Stimulated activated CD4-positive, alpha-beta T cell treated with anti-CD3 and anti-CD28 coated beads, Interleukin-1b, Interleukin-23, amount 100 ng/mL, for 24 hours (primary cell): ENCODE data around the gene GALNT13.

Experiments
- DNase-seq, 4 experiments: peaks; one replicate each; pipeline ENCODE4 v3.0.0-alpha.2; 2020; ENCODE audit warnings: low read depth in 4 of 4, low spot score in 1 of 4

The GALNT13 gene

DNA sequence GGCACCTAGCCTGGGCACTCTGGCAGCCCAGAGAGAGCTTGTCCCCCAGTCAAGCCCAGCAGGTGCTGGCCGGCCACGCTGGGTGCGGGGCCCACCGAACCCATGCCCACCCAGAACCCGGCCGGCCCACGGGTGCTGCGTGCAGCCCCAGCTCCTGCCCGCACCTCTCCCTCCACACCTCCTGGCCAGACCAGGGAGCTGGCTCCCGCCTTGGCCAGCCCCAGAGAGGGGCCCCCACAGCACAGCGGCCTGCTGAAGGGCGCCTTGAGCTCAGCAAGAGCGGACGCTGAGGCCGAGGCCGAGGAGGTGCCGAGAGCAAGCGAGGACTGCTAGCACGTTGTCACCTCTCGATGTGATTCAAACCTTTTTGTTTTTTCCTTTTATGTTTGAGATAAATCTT is 419.8 kb downstream of the GALNT13 start:
- DNase-seq = no peak

DNA sequence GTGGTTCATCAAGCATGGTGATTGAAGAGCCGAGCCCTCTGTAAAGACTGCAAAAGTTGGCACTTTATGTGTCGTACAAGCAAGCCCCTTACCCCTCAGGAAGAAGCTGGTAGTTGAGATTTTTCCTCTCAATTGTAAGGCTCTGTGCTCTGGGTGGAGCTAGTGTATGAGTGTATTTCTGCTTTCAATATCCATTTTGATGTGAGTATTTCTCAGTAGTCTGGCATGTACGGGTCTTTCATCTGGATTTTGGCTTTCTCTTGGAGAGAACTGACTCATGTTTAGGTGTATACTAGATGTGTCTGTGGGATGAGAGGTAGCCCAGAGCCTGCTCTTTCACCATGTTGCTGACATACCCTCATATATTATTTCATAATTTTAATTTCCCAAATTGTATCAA is 420.2 kb downstream of the GALNT13 start:
- no peak for DNase-seq

DNA sequence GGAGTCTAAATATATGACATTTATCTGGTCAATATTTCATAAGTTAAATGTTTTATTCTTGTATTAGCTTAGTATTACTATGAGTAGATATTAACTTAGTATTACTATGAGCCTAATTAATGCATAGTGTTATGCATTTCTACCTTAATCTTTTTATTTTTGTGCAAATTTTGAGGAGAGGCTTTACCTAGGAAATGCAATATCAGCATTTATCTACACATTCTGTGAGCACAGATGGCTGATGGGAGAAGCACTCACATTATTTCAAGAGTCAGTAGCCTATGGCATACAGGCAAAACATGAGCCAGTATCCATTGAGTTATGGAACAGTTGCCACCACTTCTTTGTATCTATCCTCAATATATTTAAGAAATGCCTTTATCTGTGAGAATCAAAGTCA is 422.1 kb downstream of the GALNT13 start:
- DNase-seq = no peak

DNA sequence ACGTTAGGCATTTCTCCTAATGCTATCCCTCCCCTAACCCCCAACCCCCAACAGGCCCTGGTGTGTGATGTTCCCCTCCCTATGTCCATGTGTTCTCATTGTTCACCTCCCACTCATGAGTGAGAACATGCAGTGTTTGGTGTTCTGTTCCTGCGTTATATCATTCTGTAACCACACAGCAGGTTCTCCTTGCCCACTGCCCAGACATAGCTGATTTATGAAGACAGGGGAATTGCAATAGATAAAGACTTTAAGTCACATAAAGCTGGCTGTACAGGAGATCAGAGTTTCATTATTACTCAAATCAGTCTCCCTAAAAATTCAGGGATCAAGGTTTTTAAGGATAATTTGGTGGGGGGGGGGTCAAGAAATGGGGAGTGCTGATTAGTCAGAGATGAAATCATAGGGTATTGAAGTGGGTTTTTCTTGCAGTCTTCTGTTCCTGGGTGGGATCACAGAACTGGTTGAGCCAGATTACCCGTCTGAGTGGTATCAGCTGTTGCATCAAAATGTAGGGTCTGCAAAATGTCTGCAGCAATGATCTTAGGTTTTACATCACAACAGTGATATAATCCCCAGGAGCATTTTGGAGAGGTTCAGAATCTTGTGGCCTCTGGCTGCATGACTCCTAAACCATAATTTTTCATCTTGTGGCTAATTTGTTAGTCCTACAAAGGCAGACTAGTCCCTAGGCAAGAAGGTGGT is 434.7 kb downstream of the GALNT13 start:
- DNase-seq = no peak

DNA sequence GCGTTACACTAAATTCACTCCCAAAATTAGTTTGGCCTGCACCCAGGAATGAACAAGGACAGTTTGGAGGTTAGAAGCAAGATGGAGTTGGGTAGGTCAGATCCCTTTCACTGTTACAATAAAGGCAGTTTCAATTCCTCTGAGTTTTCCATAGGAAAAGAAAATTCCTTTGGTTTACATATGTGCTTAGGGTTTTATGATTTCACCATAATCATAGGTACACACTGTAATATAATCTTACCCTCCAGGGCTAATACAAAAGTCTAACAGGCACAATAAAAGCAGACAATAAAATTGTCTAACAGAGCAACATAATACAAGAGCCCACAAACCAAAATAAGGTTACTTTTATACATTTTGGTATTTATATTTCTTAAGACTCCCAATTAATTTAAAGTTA is 435.3 kb downstream of the GALNT13 start:
- DNase-seq = no peak

DNA sequence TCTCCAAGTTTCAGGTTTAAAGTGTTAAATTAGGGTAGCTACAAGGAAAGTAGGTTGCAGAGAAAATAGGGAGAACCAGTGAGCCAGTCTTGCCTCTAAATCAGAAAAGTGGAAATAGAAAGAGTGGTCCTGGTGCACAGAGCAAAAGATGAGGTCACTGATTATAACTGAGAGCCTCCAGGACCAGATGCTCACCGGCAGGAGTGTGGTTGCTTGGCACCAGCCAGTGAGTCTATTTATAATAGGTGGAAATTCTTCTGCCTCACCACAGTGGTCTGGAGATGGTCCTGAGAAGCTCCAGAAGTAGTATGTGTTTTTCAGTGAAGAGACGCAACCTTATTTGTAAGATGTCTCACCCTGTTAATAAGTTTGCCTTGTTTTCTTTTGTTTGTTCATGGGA is 452.9 kb downstream of the GALNT13 start:
- no peak for DNase-seq

DNA sequence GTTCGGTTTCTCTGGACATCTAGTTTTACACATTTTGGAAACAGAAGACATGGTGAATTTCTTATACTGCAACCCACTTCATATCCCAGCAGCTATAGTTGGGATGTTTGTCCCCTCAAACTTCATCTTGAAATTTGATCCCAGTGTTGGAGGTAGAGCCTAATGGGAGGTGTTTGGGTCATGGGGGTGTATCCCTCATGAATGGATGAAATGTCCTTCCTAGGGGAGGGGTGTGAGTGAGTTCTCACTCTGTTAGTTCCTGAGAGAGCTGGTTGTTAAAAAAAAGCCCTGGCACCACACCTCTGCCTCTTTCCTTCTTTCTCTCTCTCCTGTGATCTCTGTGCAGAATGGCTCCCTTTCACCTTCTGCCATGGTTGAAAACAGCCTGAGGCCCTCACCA is 457.8 kb downstream of the GALNT13 start:
- DNase-seq = no peak

DNA sequence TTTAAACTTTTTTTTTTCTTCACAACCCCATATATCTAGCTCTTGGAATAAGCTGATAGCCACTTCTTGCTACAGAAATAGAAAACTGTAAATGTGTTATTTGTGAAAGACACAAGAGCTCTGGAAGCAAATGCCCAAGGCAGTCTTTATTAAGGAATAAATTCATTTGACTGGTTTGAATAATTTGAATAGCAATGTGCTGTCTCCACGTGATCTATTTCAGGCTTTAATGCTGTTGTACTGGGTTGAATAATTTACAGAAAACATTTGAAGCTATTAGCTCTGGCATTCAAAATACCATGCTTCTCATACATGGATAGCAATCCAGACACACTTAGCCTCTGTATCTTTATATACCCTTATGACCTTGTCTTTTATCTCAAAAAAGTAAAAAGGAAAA is 460.1 kb downstream of the GALNT13 start:
- no peak for DNase-seq

DNA sequence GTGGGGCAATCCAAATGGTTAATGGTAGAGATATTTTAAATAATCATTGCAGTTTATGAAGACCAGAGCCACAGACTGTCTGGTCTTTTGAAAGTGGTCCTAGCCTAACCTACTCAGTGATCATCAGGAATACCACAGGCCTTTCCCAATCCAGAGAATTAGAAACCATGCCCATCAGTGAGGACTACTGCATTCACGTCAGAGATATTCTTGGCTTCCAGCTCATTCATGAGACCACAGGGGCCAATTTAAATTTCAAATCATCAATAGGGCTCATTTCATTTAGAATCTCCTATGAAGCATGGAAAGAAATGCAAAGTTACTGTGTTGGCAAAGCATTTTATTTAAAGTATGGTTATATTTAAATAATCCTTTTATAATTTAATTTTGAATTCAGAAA is 464.5 kb downstream of the GALNT13 start:
- no peak for DNase-seq

DNA sequence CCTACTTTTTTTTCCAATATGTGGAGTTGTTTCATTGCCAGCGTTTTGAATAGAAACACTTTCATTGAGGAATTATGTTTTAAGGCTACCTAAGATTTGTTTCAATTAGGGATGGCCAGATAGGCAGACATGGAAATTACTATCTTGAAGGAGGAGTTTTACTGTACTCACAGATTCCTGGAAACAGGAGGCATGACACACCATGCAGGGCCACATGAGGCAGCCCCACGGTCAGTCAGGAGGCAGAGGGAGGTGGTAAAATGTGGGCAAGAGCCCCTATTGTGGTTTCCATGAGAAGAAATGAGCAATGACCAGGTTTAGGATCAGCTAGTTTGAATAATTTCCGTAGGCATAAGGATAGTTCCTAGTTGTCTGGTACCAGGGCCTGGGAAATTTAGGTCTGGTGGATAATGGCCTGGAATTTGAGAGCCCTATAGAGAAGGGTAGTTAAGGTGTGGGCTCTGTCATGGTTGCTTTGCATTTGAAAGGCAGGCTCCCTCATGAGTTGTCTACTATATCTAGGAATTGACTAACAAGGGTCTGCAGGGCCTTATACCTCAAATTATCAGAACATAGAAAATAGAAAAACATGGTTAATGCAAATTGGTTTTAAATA is 466.7 kb downstream of the GALNT13 start:
- no peak for DNase-seq

DNA sequence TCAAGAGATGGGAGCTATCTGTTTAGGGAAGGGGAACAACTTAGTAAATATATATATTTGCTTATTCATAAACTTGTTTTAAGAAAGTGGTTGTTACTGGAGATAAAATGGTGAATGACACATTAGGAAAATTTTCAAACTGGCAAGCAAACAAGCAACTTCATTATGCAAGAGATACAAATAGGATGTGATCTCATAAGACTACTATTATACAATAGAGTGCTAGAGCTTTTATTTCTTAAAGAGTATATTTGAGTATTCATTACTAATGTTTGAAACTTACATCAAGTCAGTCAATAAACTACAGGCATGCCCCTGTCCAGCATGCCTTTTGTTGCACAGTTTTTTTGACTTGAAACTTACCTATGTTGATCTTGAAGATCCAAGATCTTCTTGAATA is 471.6 kb downstream of the GALNT13 start:
- no peak for DNase-seq

DNA sequence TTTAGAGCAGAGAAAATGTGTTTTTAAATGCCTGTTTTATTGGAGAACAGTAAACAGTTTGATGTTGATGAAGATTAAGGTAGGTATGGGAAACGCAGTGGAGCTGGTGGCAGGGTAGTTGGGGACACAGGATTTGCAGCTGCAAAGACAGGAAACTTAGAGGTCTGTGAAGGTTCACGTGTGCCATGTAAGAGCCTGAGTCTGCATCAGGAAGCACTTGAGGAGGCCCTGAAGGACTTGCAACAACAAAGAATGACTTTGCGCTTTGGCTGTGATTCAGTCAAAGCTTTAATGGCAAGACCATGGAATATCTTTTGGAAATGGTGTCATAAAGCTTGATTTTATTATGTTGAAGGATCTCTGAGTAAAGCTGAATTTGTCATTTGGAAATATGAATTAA is 479.2 kb downstream of the GALNT13 start:
- no peak for DNase-seq

DNA sequence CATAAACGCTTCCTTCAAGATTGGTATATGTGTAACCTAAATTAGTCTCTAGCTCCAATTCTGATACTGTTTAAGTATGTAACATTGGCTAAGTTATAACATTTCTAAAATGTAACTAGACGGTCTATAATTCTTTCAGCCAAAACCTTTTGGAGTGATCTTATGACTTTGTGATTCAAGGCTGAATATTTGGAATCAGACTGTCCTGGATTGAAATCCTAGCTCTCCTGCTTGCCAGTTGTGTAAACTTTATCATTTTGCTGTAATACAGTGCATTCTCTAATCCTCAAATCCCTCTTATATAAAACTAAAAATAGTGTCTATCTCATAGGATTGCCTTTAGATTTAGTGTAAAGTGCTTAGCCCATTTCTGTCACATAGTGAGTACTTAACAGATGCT is 489.6 kb downstream of the GALNT13 start:
- DNase-seq = no peak

DNA sequence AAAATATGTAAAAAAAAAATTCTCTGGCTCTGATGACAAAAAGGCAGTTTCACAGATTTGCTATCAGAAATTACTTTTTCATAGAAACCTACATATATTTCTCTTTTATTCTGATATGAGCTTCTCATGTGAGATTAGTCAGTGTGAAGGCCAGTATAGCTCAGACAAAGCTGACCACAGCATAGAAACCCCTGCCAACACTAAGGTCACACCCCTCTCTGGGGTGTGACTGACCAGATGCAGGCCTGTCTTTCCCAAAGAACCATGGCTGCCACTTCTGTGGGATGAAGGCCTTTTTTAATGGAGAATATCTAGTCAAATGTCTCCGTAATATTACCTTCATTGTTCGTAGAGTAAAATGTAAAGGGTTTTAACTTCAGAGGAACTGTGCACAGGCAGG is 496.4 kb downstream of the GALNT13 start:
- no peak for DNase-seq

DNA sequence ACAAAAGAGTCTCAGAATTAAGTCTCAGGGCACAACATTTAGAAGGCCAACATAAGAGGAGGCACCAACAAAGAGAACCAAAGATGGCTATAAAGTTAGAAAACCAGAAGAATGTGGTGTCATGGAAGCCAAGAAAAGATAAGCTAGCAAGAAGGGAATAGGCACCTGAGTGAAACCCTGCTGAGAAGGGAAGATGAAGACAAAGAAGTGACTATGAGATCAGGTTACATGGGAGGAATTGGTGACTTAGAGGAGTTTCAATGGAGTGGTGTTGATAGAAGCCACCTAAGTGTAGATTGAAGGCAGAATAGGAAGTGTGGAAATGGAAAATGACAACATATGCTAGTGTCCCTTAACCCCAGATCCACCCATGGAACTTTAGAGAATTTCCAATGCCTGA is 499.2 kb downstream of the GALNT13 start:
- DNase-seq = no peak

DNA sequence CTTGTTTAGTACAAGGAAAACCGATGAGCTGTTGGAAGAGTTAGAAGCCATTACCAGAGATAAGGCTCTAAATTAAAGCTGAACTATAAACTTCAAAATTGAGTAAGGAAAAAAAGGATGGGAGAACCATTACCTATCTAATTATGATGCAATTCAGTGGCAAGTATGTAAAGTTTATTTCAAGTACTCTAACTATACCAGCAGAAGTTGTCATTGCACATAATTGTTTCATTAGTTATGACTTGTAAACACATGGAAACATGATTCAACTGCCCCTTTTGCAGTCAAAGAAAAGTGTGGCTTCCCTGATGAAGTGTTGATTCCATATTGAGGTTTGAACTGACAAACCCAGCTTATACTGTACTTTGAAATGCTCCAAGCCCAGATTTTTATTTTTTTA is 502.7 kb downstream of the GALNT13 start:
- DNase-seq = no peak

DNA sequence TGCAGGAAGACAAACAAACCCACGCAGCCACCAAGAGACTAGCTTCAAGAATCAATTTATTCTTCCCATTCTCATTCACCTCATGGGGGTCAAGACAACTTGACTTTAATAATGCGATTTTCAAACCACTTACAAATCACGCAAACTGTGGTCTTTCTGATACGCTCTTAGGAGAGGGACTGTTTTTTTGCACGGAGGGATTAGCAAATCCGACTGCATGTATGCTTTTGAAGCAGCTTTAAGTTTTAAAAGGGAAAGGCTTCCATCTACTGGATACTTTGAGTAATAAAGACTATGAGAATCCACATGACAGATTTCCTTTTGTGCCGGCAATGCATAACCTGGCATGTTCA is 503.8 kb downstream of the GALNT13 start:
- DNase-seq = no peak

DNA sequence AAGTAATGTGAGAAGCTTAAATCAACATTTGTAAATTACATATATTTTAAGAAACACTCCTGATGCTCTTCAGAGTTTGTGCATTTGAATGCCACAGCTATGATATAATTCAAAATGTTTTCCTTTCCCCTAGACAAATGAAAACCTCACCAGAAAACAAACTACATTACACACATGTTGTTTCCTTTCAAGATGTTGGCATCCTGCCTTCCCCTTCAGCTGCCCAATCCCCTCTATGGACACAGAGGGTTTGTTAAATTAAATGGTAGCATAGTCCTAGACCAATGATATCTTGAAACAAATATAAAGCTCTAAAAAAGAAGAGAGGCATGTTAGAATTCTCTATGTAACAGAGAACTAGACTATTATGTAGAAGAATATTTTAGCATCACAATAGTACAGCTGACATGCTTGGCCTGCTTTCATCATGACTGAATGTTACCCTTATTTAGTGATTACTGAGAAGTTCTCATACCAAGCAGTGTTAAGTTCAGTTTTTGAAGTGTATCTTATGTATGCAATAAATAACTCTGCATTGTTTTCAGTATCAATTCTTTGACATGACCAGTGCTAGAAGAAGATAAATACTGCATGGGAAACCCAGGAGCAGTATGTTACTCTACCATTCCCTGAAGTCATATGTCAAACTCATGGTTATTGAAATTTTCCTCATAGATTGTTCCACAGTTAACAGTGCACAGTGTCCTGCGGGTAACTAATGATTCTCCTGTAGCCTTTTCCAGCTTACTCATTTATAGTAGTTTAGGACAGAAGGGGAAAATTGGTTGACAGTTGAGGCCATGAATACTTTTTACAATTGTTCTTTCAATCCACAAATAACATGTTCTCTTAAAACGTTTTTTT is 510.4 kb downstream of the GALNT13 start:
- no peak for DNase-seq

DNA sequence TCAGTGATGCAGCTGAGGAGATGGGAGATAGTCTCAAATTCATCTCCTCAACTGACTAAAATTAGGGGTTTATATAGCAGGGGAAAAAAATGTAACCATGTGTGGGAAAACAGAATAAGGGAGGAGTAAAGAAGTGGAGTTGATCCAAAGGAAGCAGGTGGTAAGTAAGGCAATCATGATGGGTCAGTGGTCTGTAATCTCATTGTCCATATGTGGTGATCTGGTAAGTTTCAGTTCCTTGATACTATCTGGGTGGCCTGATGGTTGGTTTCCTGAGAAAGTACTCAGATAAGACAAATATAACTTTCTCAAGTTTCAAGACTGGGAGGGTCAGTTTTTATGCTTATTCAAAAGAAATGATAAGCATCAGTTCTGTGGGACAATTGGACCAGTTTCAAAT is 514.5 kb downstream of the GALNT13 start:
- DNase-seq = no peak

DNA sequence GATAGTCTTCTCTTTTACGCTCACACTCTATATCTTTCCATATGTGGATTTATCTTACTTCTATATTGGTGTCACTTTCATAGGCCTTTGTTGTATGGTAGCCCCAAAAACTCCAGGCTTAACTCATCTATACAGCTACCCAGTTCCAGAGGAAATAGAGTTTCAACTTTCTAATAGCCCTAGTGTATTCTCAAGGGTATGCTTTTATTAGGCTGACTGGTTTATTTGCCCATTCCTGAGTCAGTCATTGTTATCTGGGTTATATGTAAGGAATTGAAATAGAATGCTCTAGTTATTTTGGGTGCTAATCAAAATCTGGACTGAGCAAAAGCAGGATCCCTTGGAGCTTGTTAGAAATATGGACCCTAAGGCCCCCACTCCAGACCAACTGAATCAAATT is 519.3 kb downstream of the GALNT13 start:
- no peak for DNase-seq

DNA sequence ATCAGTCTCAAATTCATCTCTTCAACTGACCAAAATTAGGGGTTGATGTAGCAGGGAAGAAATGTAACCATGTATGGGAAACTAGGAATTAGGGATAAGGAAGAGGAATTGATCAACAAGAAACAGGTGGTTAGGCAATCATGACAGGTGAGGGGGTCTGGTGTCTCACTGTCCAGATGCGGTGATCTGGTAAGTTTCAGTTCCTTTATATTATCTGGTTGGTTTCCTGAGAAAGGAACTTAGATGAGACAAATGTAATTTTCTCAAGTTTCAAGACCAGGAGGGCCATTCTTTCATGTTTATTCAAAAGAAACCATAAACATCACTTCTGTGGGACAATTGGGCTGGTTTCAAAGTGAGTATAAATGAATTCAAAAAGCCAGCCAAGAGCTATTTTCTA is 520.5 kb downstream of the GALNT13 start:
- DNase-seq = no peak

DNA sequence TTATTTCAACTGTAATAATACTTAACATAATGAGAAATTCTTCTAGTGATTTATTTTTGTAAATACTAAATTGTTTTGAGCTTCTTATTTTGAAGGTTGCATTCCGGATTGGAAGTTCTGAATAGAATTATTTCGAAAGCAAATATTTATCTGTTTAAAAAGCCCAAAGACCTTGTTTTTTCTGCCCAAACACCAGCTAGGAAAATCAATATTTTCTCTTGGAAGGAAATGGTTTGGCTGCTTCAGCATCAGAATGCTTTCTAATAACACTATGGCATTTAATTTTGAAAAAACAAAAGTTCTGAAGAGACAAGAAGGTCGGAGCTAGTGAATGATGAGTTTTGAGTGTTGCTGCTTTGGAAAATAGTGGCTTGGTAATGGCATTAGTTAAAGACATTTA is 522.9 kb downstream of the GALNT13 start:
- DNase-seq = no peak
